ENCODE results near the gene KDM8.

GRCh38 chr16:27215660-27216059, 12.3 kb downstream of the KDM8 start:
- TF ChIP-seq, protein P1, sequence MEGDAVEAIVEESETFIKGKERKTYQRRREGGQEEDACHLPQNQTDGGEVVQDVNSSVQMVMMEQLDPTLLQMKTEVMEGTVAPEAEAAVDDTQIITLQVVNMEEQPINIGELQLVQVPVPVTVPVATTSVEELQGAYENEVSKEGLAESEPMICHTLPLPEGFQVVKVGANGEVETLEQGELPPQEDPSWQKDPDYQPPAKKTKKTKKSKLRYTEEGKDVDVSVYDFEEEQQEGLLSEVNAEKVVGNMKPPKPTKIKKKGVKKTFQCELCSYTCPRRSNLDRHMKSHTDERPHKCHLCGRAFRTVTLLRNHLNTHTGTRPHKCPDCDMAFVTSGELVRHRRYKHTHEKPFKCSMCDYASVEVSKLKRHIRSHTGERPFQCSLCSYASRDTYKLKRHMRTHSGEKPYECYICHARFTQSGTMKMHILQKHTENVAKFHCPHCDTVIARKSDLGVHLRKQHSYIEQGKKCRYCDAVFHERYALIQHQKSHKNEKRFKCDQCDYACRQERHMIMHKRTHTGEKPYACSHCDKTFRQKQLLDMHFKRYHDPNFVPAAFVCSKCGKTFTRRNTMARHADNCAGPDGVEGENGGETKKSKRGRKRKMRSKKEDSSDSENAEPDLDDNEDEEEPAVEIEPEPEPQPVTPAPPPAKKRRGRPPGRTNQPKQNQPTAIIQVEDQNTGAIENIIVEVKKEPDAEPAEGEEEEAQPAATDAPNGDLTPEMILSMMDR (IDR thresholded peaks at IDR 0.05), result no peak
- TF ChIP-seq REST (IDR thresholded peaks at IDR 0.05; ENCODE audit: insufficient read depth in 1 of 2, low read depth in 2 of 2, low read length in 1 of 2), result no peak
- no peak for TF ChIP-seq SIN3A (IDR thresholded peaks at IDR 0.05; ENCODE audit: borderline replicate concordance, insufficient read depth, low read depth, low read length)
- no peak for TF ChIP-seq TCF7L2 (IDR thresholded peaks at IDR 0.05; ENCODE audit: low read depth, low read length)
- no peak for TF ChIP-seq POLR2AphosphoS5 (IDR thresholded peaks at IDR 0.05; ENCODE audit: low read depth, low read length)

Data from Panc1 (cell line).